GM19372 (cell line): Measurements from ENCODE around the gene DUSP28.

Experiments used
- ATAC-seq: cut with Tn5 transposase; IDR thresholded peaks from one replicate; pipeline ENCODE4 v1.9.1; 2021; ENCODE audit warnings: mild to moderate bottlenecking, low read depth, moderate library complexity; ENCODE audit not compliant: unreplicated experiment

The DUSP28 gene

GRCh38 chr2:240571314-240571973 lies 11.3 kb downstream of the DUSP28 start:
- no peak for ATAC-seq

DNA sequence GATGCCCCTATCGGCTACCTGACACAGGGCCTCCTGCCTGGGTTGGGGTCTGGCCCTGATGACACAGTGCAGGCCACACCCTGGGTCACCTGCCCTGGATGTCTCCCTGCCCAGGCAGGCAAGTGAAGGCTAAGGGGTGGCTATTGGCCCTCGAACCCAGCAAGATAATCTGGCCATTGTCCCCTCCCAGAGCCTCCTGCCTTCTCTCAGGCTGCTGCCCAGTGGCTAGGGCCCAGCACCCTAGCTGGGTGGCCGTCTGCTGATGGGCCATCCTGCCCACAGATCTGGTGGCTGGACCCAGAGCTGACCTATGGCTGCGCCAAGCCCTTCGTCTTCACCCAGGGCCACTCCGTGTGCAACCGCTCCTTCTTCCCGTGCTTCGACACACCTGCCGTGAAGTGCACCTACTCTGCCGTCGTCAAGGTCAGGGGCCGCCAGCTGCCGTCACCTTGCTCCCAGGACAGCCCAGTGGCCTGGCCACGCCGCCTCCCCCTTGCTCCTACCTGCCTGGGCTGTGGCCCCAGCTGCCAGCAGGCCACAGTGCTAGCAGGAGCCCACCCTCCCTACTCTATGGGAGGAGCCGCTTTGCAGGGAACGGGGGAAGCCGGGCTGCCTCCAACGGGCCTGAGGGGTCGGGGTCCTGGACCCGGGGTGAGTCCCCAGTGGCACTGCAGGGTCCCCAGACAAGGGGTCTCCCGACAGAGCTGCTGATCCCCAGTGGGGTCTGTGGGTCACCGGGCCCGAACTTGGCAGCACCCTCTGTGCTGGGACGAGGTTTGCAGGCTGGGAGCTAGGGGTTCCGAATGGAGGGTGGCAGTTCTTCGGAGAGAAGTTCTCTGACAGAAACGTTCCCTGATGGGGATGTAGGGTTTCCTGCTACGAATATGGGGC lies 12.2 kb downstream of the DUSP28 start:
- no peak for ATAC-seq

DNA sequence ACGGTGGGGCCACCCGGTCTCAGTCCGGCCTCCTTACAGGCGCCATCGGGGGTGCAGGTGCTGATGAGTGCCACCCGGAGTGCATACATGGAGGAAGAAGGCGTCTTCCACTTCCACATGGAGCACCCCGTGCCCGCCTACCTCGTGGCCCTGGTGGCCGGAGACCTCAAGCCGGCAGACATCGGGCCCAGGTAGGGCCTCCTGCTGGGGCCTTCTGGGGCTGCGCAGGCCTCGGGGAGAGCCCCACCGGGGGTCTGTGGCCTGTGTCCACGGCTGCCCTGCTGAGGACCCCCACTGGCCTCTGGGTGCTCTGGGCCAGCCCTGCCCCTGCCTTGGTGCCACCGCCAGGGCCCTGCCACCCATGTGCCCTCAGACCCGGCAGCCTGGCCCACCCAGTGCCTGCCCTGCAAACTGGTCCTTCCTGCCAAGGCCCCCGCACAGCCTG lies 12.9 kb downstream of the DUSP28 start:
- ATAC-seq: no peak

- no peak for ATAC-seq
These were observed 13.6 kb downstream of the DUSP28 start for GRCh38 chr2:240573516-240574385.

DNA sequence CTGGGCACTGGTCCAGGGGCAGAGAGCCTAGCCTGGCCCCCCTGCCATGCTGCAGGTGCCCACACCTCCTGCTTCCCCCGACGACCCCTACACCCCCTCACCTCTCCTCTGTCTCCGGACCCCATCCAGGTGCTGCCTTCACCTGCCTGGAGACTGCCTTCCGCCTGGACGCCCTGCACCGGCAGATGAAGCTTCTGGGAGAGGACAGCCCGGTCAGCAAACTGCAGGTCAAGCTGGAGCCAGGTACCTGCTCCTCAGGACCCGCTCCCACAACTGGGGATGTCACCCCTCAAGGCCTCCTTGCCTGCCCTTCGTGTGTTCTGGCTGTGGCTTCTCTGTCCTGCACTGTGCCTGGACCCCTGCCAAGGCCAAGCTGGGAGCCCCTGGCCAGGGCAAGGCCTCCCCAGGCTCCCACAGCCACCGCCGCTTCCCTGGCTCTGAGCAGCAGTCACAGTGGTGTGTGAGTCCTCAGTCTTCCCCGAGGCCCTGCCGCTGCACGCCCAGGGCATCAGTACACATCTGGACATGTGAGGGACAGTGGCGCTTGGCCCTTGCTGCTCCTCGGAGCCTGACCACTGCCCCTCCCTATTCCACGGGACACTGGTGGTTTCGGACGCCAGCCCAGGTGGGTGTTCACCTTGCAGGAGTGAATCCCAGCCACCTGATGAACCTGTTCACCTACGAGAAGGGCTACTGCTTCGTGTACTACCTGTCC lies 14.4 kb downstream of the DUSP28 start:
- no peak for ATAC-seq

GRCh38 chr2:240575101-240575965 lies 15.2 kb downstream of the DUSP28 start:
- ATAC-seq: no peak

DNA sequence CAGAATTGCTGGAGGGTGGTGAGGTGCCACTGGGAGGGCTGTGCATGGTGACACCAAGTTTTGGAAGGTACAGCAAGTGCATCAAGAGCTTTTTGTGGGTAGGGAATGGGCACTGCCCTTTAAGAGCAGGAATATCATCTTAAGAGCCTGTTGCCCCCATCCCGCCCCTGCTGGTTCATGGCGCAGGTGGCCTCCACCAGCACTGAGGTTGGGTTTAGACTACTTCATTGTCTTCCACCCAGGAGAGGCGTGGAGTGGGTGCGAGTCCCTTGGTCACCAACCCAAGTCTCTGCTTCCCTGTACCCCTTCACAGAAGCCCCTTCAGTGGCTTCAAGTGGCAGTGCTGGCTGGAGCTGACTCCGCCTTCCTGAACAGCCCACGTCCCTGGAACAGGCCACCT lies 15.9 kb downstream of the DUSP28 start:
- ATAC-seq: no peak

GRCh38 chr2:240576436-240577205 lies 16.5 kb downstream of the DUSP28 start:
- ATAC-seq: no peak

DNA sequence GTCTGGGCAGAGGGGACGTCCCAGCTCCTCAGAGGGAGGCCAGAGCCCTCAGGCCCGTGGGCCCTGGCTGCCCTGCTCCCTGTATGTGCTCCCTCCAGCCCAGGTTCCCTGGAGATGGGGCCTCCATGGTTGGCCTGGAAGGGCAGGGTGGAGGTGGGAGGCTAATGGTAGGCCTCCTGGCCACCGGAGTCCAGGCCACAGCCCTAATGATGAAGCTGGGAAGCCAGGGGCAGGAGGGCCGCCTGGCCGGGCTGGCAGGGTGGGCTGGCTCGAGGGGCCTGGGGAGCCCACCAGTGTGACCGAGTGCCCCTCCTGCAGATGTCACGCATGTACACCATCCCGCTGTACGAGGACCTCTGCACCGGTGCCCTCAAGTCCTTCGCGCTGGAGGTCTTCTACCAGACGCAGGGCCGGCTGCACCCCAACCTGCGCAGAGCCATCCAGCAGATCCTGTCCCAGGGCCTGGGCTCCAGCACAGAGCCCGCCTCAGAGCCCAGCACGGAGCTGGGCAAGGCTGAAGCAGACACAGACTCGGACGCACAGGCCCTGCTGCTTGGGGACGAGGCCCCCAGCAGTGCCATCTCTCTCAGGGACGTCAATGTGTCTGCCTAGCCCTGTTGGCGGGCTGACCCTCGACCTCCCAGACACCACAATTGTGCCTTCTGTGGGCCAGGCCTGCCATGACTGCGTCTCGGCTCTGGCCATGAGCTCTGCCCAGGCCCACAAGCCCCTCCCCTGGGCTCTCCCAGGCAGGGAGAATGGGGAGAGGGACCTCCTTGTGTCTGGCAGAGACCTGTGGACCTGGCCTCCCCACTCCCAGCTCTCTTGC lies 17.3 kb downstream of the DUSP28 start:
- ATAC-seq: no peak

DNA sequence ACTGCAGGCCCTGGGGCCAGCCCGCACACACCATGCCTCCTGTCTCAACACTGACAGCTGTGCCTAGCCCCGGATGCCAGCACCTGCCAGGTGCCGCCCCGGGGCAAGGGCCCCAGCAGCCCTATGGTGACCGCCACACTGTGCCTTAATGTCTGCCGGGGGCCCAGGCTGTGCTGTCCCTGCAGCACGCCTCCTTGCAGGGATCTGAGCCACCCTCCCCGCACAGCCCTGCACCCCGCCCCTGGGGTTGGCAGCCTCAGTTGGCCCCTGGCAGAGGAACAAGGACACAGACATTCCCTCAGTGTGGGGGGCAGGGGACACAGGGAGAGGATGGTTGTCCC lies 17.9 kb downstream of the DUSP28 start:
- no peak for ATAC-seq

GRCh38 chr2:240578488-240578887 lies 18.3 kb downstream of the DUSP28 start:
- no peak for ATAC-seq

- no peak for ATAC-seq
These were observed 19.1 kb downstream of the DUSP28 start for GRCh38 chr2:240579071-240579762.

DNA sequence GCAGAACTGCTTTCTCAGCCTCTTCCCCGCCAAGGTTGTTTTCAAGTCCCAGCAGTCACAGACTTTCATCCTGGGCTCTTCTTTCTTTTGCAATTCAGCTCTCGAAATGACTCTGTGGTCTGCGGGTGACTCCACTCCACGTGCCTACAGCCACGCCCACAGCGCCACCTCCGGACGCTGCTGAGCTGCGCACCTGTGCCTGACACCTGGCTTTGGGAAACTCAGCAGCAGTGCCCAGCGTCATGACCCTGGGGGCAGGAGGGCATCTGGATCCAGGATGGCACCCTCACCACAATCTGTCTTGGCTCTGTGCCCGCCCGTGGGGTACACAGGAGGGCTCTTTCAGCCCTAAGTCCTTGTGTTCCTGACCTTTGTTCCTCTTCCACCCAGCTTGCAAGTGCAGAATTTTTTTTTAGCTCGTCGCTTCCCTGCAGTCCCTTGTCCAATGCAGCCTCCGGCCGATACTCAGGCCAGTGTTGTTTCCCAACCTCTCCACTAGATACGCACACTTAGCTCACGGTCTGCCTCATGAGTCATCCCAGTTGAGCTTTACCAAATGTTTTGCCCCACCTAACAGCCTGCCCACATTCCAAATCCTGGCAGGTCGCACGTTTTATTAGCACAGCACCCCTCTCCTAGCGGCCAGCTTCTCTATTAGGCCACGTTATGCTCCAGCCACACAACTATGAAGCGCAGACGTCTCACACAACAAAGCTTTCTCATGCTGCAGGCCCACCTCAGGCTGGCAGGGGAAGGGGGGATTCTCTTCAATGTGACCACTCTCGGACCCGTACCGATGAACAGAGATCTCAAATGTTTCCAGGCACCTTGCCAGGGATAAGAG lies 19.8 kb downstream of the DUSP28 start:
- no peak for ATAC-seq

DNA sequence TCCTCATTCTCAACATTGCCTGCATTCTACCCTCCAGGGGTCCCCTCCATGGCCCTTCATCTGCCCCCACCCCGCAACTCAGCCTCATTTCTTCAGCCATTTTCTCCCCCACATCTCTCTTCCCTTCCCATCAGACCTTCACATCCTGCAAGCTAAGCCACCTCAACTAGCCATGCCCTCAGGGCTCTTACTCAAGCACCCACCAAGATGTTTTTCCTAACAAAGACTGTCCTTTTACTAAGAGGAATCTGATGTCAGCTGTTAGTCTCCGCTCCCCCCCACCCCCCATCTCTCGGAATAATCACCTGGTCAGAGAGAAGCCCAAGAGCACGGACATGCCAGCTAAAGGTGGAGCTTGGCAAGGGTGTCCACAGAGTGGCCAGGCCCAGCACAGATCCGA lies 21.7 kb downstream of the DUSP28 start:
- no peak for ATAC-seq

GRCh38 chr2:240582781-240583180 lies 22.6 kb downstream of the DUSP28 start:
- ATAC-seq: no peak

DNA sequence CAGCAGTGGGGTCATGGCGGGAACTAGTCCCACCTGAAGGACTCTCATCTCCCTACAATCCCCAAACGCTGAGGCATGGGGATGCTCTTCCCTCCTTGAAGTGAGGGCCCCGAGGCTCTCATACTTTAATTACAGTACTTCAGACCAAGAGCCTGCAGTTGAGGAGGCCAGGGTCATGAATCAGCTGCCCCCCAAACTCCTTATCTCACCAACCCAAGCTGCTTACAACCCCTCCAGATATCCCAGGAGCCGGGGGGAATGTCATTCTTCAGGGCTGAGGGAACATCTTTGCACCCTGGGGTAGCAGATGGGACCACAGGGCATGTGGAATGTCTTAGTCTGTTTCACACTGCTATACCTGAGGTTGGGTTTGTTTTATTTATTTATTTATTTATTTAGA lies 23.6 kb downstream of the DUSP28 start:
- no peak for ATAC-seq
